NCI-H1105 treated with DMSO at 0.1 percent for 48 hours (cell line): ENCODE data around the gene ZG16.

Experiments used
- DNase-seq: peaks from one replicate; lab custom pipeline; 2025; lab: John Stamatoyannopoulos, UW

The ZG16 gene

GRCh38 chr16:29825145-29826044 lies 47.3 kb downstream of the ZG16 start:
- no peak for DNase-seq

- DNase-seq: no peak
Observed at GRCh38 chr16:29826342-29826695, 48.3 kb downstream of the ZG16 start.

- no peak for DNase-seq
Observed at GRCh38 chr16:29830774-29831173, 52.7 kb downstream of the ZG16 start.

GRCh38 chr16:29831490-29831889 lies 53.4 kb downstream of the ZG16 start:
- DNase-seq: no peak
